Gastrocnemius medialis (tissue), 4 donors: Measurements from ENCODE around the gene CHRDL1.

ENCODE experiments used
- POLR2A ChIP-seq, 2 donors: fragments of 450-650 bp; IDR thresholded peaks; one replicate each; pipeline ENCODE4 v1.6.1; 2017; ENCODE audit warnings: antibody characterized with exemption in 2 of 2, mild to moderate bottlenecking in 2 of 2, moderate library complexity in 2 of 2
- TF ChIP-seq, protein P1 (sequence below), 5 experiments: fragments of 450-650 bp in 3 of 5; fragments of 200-600 bp in 2 of 5; sonication (generic) in 2 of 5; IDR thresholded peaks in 4 of 5; conservative IDR thresholded peaks in 1 of 5; 1 replicate in 4 of 5; 2 replicates in 1 of 5; pipeline ENCODE4 v1.5.1; 2016 to 2019; ENCODE audit warnings: antibody characterized with exemption in 5 of 5, mild to moderate bottlenecking in 3 of 5, moderate library complexity in 3 of 5

DNA sequence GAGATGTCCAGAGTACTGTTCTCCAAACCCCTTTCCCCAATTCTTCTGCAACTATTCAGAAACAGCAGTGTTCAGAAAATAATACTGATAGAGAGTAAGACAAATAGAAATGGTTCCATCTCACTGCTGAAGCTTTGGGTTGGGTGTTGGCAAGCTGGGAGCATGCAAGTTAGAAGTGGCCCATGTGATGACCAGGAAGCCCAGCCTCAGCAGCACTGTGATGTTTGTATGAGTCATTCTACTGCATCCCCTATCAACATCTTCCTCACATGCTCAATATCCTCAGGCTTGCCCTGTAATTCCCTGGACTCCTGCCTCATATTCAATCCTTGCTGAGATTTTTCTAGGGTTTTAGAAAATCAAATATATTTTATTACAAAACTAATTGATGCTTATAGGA, 96.5 kb downstream of the CHRDL1 start:
- TF ChIP-seq, protein P1, sequence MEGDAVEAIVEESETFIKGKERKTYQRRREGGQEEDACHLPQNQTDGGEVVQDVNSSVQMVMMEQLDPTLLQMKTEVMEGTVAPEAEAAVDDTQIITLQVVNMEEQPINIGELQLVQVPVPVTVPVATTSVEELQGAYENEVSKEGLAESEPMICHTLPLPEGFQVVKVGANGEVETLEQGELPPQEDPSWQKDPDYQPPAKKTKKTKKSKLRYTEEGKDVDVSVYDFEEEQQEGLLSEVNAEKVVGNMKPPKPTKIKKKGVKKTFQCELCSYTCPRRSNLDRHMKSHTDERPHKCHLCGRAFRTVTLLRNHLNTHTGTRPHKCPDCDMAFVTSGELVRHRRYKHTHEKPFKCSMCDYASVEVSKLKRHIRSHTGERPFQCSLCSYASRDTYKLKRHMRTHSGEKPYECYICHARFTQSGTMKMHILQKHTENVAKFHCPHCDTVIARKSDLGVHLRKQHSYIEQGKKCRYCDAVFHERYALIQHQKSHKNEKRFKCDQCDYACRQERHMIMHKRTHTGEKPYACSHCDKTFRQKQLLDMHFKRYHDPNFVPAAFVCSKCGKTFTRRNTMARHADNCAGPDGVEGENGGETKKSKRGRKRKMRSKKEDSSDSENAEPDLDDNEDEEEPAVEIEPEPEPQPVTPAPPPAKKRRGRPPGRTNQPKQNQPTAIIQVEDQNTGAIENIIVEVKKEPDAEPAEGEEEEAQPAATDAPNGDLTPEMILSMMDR (IDR thresholded peaks at IDR 0.05 in 4 of 5, conservative IDR thresholded peaks at IDR 0.05 in 1 of 5): no peak
- no peak for TF ChIP-seq POLR2A (IDR thresholded peaks at IDR 0.05)
